Neutrophil (primary cell): ENCODE data around the gene ABL2.

Experiments
- H3K27ac ChIP-seq: fragments of 200-600 bp; sonication (generic); 2 replicates; pipeline ENCODE4 v1.5.1; 2016; ENCODE audit warnings: mild to moderate bottlenecking, moderate library complexity
- H3K27me3 ChIP-seq: fragments of 200-600 bp; sonication (generic); 2 replicates; pipeline ENCODE4 v1.6.0; 2016; ENCODE audit warnings: mild to moderate bottlenecking
- H3K36me3 ChIP-seq: fragments of 200-600 bp; sonication (generic); 2 replicates; pipeline ENCODE4 v1.5.1; 2017
- H3K4me1 ChIP-seq, 2 experiments: fragments of 200-600 bp in 1 of 2; sonication (generic) in 1 of 2; 1 replicate in 1 of 2; 2 replicates in 1 of 2; pipeline versions ENCODE4 v1.5.1 to v1.6.1; 2013 to 2016; ENCODE audit warnings: low read depth in 1 of 2, low read length in 1 of 2, mild to moderate bottlenecking in 1 of 2, moderate library complexity in 1 of 2; ENCODE audit not compliant: control insufficient read depth in 1 of 2, insufficient read depth in 1 of 2
- H3K4me3 ChIP-seq, 2 experiments: fragments of 200-600 bp in 1 of 2; sonication (generic) in 1 of 2; 1 replicate in 1 of 2; 2 replicates in 1 of 2; pipeline ENCODE4 v1.5.1; 2013 to 2016; ENCODE audit warnings: low read depth in 1 of 2, low read length in 1 of 2, mild to moderate bottlenecking in 1 of 2, moderate library complexity in 1 of 2
- H3K9me3 ChIP-seq: fragments of 200-600 bp; sonication (generic); 2 replicates; pipeline ENCODE4 v1.5.1; 2016
- TF ChIP-seq, protein P1 (sequence below): fragments of 200-600 bp; sonication (generic); IDR thresholded peaks from 2 replicates; pipeline ENCODE4 v1.5.1; 2016; ENCODE audit warnings: antibody characterized with exemption

The ABL2 gene

DNA sequence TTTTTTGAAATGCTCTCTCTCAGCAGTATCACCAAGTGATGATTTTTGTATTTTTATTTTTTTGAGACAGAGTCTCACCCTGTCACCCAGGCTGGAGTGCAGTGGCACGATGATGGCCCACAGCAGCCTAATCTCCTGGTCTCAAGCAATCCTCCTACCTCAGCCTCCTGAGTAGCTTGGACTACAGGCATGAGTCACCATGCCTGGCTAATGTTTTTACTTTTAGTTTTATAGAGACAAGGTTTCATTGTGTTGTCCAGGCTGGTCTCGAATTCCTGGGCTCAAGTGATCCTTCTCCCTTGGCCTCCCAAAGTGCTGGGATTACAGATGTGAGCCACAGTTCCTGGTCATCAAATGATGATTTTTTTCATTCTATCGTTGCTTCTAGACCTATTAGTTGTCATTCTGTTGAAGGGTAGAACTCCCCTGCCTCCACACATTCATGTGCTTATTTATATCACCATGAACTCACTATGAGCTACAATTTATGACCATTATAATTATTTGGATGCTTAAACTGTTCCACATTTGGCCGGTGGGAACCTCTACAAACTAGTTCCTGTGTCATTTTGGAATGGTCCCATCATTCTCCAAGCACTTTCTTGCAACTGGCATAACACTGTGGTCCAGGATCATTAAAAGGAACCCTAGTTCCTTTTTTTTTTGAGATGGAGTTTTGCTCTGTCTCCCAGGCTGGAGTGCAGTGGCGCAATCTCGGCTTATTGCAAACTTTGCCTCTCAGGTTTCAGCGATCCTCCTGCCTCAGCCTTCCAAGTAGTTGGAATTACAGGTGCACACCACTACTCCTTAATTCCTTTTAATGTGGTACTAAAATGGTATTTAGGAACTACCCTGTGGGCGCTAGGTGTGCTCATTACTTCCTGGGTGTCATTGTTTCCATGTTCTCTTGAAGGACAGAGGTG lies 167.9 kb downstream of the ABL2 start:
- TF ChIP-seq, protein P1, sequence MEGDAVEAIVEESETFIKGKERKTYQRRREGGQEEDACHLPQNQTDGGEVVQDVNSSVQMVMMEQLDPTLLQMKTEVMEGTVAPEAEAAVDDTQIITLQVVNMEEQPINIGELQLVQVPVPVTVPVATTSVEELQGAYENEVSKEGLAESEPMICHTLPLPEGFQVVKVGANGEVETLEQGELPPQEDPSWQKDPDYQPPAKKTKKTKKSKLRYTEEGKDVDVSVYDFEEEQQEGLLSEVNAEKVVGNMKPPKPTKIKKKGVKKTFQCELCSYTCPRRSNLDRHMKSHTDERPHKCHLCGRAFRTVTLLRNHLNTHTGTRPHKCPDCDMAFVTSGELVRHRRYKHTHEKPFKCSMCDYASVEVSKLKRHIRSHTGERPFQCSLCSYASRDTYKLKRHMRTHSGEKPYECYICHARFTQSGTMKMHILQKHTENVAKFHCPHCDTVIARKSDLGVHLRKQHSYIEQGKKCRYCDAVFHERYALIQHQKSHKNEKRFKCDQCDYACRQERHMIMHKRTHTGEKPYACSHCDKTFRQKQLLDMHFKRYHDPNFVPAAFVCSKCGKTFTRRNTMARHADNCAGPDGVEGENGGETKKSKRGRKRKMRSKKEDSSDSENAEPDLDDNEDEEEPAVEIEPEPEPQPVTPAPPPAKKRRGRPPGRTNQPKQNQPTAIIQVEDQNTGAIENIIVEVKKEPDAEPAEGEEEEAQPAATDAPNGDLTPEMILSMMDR, result no peak
- H3K9me3 ChIP-seq, result no peaks in the 10 kb centered on the region
- H3K27ac ChIP-seq, result no peak overlapping the region
- H3K36me3 ChIP-seq, result peaks cover 20% of the 10 kb centered on the region
- H3K4me1 ChIP-seq, result no peaks in the 10 kb centered on the region
- H3K4me3 ChIP-seq, result no peak overlapping the region
- no peaks in the 10 kb centered on the region for H3K27me3 ChIP-seq

DNA sequence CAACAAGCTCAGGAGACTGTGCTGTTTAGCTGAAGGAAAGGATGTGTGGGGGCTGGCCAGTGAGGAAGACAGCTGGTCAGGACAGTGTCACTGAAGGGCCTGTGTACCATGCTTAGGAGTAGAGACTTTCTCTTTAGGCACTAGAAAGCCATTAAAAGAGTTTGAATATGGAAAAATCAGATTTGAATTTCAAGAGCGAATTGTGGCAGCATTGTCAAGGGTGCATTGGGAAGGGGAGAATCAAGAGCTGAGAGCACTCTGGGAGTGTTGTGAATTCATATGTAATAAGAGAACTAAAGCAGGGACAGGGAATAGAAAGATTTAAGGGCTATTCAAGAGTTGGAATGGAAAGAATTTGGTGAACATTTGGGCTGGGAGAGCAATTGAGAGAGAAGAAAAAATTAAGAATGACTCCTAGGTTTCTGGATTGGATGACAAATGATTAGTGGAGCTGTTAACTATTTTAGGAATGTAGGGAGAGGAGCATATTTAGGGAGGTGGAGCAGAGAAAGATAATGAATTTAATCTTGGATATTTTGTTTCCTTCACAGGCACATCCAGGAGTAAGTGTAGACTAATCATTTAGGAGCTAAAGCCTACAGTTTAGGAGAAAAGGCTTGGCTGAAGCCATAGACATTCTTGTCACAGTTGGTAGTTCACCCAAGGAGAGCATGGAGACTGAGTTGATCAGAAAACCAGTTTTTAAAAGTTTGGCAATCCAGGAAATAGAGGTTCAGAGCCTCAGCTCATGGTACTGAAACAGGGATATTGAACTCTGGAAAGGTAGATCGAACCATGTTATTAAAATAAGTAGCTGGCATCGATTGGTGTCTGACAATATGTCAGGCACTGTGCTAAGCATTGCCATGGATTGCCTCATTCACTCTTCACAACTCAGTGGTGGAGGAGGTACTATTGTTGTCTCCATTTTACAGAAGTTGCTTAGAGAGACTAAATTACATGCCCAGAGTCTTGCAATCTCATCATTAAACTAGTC lies 170.7 kb downstream of the ABL2 start:
- H3K27me3 ChIP-seq, result no peaks in the 10 kb centered on the region
- H3K4me1 ChIP-seq, result peaks cover 11 to 15% of the 10 kb centered on the region in 2 experiments
- no peak overlapping the region for H3K4me3 ChIP-seq
- H3K9me3 ChIP-seq, result no peaks in the 10 kb centered on the region
- H3K36me3 ChIP-seq, result no peaks in the 10 kb centered on the region
- H3K27ac ChIP-seq, result no peak overlapping the region
- TF ChIP-seq, protein P1, result no peak

DNA sequence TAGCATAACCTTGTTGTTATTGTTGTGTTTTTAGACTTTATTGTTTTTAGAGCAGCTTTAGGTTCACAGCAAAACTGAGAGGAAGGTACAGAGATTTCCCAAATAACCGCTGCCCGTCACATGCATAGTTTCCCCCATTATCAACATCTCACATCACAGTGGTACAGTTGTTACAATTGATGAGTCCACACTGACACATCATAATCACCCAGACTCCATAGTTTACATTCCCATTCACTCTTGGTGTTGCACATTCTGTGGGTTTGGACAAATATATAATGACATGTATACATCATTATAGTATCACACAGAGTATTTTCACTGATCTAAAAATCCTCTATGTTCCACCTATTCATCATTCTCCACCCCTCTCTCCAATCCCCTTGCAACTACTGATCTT lies 173.5 kb downstream of the ABL2 start:
- no peak overlapping the region for H3K4me3 ChIP-seq
- no peak overlapping the region for H3K27ac ChIP-seq
- no peaks in the 10 kb centered on the region for H3K9me3 ChIP-seq
- TF ChIP-seq, protein P1, result no peak
- no peaks in the 10 kb centered on the region for H3K27me3 ChIP-seq
- peaks cover 14 to 24% of the 10 kb centered on the region in 2 experiments for H3K4me1 ChIP-seq
- no peaks in the 10 kb centered on the region for H3K36me3 ChIP-seq

DNA sequence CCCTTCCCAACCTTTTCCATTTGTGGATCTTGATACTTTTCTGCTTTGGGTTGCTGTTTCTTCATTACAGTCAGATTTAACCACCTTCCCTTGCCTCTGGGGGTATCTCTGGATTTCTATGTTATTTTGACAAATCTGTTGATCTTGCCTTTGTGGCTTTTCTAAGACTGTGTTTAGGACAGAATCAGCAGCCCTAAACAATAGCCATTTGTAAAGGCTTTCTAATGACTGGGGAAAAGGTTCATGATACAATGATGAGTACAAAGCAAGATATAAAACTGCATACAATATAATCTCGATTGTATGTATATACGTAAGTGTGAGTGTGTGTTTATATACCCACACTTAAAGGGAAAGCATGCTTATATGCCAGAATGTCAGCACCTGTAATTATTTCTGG lies 176.0 kb downstream of the ABL2 start:
- Histone ChIP-seq H3K27me3 (no peaks in the 10 kb centered on the region), H3K4me3 (no peak overlapping the region)

DNA sequence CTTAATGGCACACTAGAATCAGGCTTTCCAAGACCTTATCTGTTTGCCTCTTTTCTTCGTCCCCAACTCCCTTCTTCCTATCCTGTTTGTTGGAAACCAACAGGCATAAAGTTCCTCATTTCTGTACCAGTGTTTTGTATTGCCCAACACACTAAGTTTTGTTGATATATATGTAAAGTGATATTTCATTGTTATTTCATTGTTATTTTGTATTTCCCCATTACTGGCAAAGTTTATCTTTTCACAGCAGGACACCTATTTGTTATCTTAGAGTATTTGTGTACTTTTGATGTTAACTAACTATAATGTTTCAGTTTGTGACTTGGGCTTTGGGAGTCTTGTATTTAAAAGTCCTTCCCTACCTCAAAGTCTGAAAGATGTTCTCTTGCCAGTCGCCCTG lies 176.7 kb downstream of the ABL2 start:
- TF ChIP-seq, protein P1, result no peak
- Histone ChIP-seq H3K27me3 (no peaks in the 10 kb centered on the region), H3K9me3 (no peaks in the 10 kb centered on the region), H3K36me3 (no peaks in the 10 kb centered on the region), H3K4me1 (peaks cover 14 to 24% of the 10 kb centered on the region in 2 experiments), H3K27ac (peak overlapping the region; percentile 57), H3K4me3 (no peak overlapping the region)

More for the DNA sequence above, 176.0 kb downstream of the ABL2 start:
- H3K36me3 ChIP-seq, result no peaks in the 10 kb centered on the region
- H3K9me3 ChIP-seq, result no peaks in the 10 kb centered on the region
- TF ChIP-seq, protein P1, result no peak
- peak overlapping the region; percentile 57 for H3K27ac ChIP-seq
- peaks cover 14 to 24% of the 10 kb centered on the region in 2 experiments for H3K4me1 ChIP-seq
